ENCODE measurements around the gene ADAMTS12. TPM values are rescaled to one million over a fixed set of nuclear protein-coding genes. Genes with fewer than 3 reads are reported as not detected.
A peak's percentile ranks its signal among the peaks of the same experiment; 100 is the strongest.

ADAMTS12 gene
- total and polyA plus RNA-seq, 2 experiments from 2014 or later, result 9.1 to 17.1 TPM

DNA sequence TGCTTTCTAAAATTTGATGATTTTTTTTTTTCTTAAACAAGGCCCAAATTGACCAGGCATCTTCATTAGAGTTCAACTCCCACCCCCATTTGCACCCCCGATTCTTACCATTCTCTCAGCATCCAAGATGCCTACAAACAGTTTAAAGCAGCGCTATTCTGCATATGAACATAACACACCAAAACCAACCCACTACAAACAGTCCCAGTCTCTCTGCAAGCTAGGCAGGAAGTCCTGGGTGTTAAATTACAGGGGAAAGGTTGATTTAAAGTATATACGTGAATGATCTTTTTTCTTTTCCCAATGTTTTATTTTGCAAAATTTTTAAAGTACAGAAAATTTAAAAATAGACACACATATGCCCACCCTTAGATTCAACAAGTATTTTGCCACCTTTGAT, 127.0 kb downstream of the ADAMTS12 start:
- H3K36me3 ChIP-seq (ENCODE audit: insufficient read depth), result no peaks in the 10 kb centered on the region
- no peaks in the 10 kb centered on the region for H3F3A ChIP-seq (replicated peaks; ENCODE audit: low read depth)
- peak overlapping the region; percentile 35; the same call in 1 of the 2 replicates for H3K27ac ChIP-seq (ENCODE audit: low read depth)
- no peaks in the 10 kb centered on the region for H3K79me2 ChIP-seq (replicated peaks; ENCODE audit: insufficient read depth)
- DNase-seq (ENCODE audit: low spot score) (peak; percentile 42), ATAC-seq (peak; percentile 58)
- H3K36me3 Mint-ChIP-seq (ENCODE audit: low read depth), result no peaks in the 10 kb centered on the region
- H3K9me3 Mint-ChIP-seq, result no peaks in the 10 kb centered on the region
- no peaks in the 10 kb centered on the region for H4K20me1 ChIP-seq (replicated peaks; ENCODE audit: insufficient read depth)
- H3K27me3 ChIP-seq (ENCODE audit: insufficient read depth), result no peaks in the 10 kb centered on the region
- H3K4me3 Mint-ChIP-seq, result peak overlapping the region; percentile 43; the same call in 2 of the 3 replicates
- H3K4me1 ChIP-seq (ENCODE audit: insufficient read depth), result peaks cover 52% of the 10 kb centered on the region
- peak overlapping the region; percentile 70; the same call in 1 of the 2 replicates for H3K27ac Mint-ChIP-seq
- H3K9me2 ChIP-seq (ENCODE audit: insufficient read depth), result no peaks in the 10 kb centered on the region
- peaks cover 59% of the 10 kb centered on the region for H3K4me1 Mint-ChIP-seq
- TF ChIP-seq, protein P1, sequence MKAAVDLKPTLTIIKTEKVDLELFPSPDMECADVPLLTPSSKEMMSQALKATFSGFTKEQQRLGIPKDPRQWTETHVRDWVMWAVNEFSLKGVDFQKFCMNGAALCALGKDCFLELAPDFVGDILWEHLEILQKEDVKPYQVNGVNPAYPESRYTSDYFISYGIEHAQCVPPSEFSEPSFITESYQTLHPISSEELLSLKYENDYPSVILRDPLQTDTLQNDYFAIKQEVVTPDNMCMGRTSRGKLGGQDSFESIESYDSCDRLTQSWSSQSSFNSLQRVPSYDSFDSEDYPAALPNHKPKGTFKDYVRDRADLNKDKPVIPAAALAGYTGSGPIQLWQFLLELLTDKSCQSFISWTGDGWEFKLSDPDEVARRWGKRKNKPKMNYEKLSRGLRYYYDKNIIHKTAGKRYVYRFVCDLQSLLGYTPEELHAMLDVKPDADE (IDR thresholded peaks at IDR 0.05), result peak; percentile 42; the same call in 1 of the 2 replicates
- no peak for TF ChIP-seq EZH2 (IDR thresholded peaks at IDR 0.05; ENCODE audit: low read depth, unreplicated experiment)
- peak overlapping the region; percentile 23 for H3K4me3 ChIP-seq
- H2AFZ ChIP-seq, result no peak overlapping the region
- H3K4me2 ChIP-seq, result peak overlapping the region; percentile 54
- H3K27me3 Mint-ChIP-seq (ENCODE audit: insufficient read depth, low read depth, poor library complexity), result peaks cover 2% of the 10 kb centered on the region

DNA sequence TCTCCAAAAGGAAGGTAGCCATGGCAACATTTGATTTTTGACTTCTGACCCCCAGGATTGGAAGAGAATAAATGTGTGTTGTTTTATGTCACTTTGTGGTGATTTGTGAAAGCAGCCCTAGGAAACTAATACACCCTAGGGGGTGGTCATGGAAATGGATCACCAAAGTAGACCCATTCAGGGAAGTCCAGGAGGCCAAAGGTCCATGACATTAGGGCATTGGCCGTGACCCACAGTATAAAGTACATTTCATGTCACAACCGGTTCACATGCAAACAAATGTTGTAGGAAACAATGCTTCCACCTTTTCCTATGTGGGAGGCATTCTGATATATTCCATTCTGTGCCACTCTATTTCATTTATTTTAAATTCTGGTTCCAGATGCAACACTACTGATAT, 128.4 kb downstream of the ADAMTS12 start:
- H3K9me3 Mint-ChIP-seq, result no peaks in the 10 kb centered on the region
- peaks cover 59% of the 10 kb centered on the region for H3K4me1 Mint-ChIP-seq
- ATAC-seq, result no peak
- Histone ChIP-seq H3K27me3 (ENCODE audit: insufficient read depth) (no peaks in the 10 kb centered on the region), H3K4me1 (ENCODE audit: insufficient read depth) (peaks cover 53% of the 10 kb centered on the region), H3K79me2 (replicated peaks; ENCODE audit: insufficient read depth) (0 out of 2 replicates have a peak, but pooled peaks cover 5% of the 10 kb centered on the region), H3K36me3 (ENCODE audit: insufficient read depth) (no peaks in the 10 kb centered on the region), H3K27ac (ENCODE audit: low read depth) (no peak overlapping the region), H3K4me3 (no peak overlapping the region), H3K4me2 (peak overlapping the region; percentile 54), H3K9me2 (ENCODE audit: insufficient read depth) (no peaks in the 10 kb centered on the region), H3F3A (replicated peaks; ENCODE audit: low read depth) (no peaks in the 10 kb centered on the region), H2AFZ (no peak overlapping the region), H4K20me1 (replicated peaks; ENCODE audit: insufficient read depth) (no peaks in the 10 kb centered on the region)
- no peak overlapping the region for H3K27ac Mint-ChIP-seq
- H3K27me3 Mint-ChIP-seq (ENCODE audit: insufficient read depth, low read depth, poor library complexity), result peaks cover 2% of the 10 kb centered on the region
- no peak overlapping the region for H3K4me3 Mint-ChIP-seq
- no peaks in the 10 kb centered on the region for H3K36me3 Mint-ChIP-seq (ENCODE audit: low read depth)
- no peak for DNase-seq (ENCODE audit: low spot score)
- TF ChIP-seq STAT1 (IDR thresholded peaks at IDR 0.05; ENCODE audit: unreplicated experiment), result no peak
- no peak for TF ChIP-seq EZH2phosphoT487 (IDR thresholded peaks at IDR 0.05; ENCODE audit: unreplicated experiment)
- TF ChIP-seq NANOG (IDR thresholded peaks at IDR 0.05; ENCODE audit: borderline replicate concordance), result no peak
- TF ChIP-seq, protein P2, sequence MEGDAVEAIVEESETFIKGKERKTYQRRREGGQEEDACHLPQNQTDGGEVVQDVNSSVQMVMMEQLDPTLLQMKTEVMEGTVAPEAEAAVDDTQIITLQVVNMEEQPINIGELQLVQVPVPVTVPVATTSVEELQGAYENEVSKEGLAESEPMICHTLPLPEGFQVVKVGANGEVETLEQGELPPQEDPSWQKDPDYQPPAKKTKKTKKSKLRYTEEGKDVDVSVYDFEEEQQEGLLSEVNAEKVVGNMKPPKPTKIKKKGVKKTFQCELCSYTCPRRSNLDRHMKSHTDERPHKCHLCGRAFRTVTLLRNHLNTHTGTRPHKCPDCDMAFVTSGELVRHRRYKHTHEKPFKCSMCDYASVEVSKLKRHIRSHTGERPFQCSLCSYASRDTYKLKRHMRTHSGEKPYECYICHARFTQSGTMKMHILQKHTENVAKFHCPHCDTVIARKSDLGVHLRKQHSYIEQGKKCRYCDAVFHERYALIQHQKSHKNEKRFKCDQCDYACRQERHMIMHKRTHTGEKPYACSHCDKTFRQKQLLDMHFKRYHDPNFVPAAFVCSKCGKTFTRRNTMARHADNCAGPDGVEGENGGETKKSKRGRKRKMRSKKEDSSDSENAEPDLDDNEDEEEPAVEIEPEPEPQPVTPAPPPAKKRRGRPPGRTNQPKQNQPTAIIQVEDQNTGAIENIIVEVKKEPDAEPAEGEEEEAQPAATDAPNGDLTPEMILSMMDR (conservative IDR thresholded peaks at IDR 0.05; ENCODE audit: low read depth in 2 of 2), result no peak
- TF ChIP-seq ZNF114 (CRISPR knock-in tag; IDR thresholded peaks at IDR 0.05), result no peak
- no peak for TF ChIP-seq EZH2 (IDR thresholded peaks at IDR 0.05; ENCODE audit: low read depth, unreplicated experiment)
- TF ChIP-seq, protein P1 (IDR thresholded peaks at IDR 0.05), result no peak
- TF ChIP-seq, protein P3, sequence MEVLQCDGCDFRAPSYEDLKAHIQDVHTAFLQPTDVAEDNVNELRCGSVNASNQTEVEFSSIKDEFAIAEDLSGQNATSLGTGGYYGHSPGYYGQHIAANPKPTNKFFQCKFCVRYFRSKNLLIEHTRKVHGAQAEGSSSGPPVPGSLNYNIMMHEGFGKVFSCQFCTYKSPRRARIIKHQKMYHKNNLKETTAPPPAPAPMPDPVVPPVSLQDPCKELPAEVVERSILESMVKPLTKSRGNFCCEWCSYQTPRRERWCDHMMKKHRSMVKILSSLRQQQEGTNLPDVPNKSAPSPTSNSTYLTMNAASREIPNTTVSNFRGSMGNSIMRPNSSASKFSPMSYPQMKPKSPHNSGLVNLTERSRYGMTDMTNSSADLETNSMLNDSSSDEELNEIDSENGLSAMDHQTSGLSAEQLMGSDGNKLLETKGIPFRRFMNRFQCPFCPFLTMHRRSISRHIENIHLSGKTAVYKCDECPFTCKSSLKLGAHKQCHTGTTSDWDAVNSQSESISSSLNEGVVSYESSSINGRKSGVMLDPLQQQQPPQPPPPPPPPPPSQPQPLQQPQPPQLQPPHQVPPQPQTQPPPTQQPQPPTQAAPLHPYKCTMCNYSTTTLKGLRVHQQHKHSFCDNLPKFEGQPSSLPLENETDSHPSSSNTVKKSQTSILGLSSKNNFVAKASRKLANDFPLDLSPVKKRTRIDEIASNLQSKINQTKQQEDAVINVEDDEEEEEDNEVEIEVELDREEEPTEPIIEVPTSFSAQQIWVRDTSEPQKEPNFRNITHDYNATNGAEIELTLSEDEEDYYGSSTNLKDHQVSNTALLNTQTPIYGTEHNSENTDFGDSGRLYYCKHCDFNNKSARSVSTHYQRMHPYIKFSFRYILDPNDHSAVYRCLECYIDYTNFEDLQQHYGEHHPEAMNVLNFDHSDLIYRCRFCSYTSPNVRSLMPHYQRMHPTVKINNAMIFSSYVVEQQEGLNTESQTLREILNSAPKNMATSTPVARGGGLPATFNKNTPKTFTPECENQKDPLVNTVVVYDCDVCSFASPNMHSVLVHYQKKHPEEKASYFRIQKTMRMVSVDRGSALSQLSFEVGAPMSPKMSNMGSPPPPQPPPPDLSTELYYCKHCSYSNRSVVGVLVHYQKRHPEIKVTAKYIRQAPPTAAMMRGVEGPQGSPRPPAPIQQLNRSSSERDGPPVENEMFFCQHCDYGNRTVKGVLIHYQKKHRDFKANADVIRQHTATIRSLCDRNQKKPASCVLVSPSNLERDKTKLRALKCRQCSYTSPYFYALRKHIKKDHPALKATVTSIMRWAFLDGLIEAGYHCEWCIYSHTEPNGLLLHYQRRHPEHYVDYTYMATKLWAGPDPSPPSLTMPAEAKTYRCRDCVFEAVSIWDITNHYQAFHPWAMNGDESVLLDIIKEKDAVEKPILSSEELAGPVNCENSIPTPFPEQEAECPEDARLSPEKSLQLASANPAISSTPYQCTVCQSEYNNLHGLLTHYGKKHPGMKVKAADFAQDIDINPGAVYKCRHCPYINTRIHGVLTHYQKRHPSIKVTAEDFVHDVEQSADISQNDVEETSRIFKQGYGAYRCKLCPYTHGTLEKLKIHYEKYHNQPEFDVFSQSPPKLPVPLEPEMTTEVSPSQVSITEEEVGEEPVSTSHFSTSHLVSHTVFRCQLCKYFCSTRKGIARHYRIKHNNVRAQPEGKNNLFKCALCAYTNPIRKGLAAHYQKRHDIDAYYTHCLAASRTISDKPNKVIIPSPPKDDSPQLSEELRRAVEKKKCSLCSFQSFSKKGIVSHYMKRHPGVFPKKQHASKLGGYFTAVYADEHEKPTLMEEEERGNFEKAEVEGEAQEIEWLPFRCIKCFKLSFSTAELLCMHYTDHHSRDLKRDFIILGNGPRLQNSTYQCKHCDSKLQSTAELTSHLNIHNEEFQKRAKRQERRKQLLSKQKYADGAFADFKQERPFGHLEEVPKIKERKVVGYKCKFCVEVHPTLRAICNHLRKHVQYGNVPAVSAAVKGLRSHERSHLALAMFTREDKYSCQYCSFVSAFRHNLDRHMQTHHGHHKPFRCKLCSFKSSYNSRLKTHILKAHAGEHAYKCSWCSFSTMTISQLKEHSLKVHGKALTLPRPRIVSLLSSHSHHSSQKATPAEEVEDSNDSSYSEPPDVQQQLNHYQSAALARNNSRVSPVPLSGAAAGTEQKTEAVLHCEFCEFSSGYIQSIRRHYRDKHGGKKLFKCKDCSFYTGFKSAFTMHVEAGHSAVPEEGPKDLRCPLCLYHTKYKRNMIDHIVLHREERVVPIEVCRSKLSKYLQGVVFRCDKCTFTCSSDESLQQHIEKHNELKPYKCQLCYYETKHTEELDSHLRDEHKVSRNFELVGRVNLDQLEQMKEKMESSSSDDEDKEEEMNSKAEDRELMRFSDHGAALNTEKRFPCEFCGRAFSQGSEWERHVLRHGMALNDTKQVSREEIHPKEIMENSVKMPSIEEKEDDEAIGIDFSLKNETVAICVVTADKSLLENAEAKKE (CRISPR knock-in tag; IDR thresholded peaks at IDR 0.05), result no peak
- no peak for TF ChIP-seq POLR2AphosphoS5 (IDR thresholded peaks at IDR 0.05; ENCODE audit: low read depth)
- TF ChIP-seq ZNF331 (CRISPR knock-in tag; IDR thresholded peaks at IDR 0.05; ENCODE audit: low read depth), result no peak
- no peak for TF ChIP-seq CREB1 (CRISPR knock-in tag; IDR thresholded peaks at IDR 0.05; ENCODE audit: low read depth)
- no peak for TF ChIP-seq JUNB (IDR thresholded peaks at IDR 0.05; ENCODE audit: unreplicated experiment)

Measured in GM23338 (cell line).